HFF-Myc (cell line): ENCODE results near the gene OTOG.

ENCODE experiments used
- DNase-seq: peaks from one replicate; pipeline ENCODE4 v3.0.0-alpha.2; 2011; ENCODE audit warnings: low read depth; ENCODE audit errors: extremely low read depth
- H3K4me3 ChIP-seq: replicated peaks from 2 replicates; pipeline ENCODE4 v1.5.1; 2011; ENCODE audit warnings: low read depth, mild to moderate bottlenecking, control low read depth, low read length
- CTCF ChIP-seq: IDR thresholded peaks from 2 replicates; pipeline ENCODE4 v1.5.1; 2012; ENCODE audit warnings: mild to moderate bottlenecking, low read depth, low read length, control low read depth; ENCODE audit errors: missing control alignments

The OTOG gene

DNA sequence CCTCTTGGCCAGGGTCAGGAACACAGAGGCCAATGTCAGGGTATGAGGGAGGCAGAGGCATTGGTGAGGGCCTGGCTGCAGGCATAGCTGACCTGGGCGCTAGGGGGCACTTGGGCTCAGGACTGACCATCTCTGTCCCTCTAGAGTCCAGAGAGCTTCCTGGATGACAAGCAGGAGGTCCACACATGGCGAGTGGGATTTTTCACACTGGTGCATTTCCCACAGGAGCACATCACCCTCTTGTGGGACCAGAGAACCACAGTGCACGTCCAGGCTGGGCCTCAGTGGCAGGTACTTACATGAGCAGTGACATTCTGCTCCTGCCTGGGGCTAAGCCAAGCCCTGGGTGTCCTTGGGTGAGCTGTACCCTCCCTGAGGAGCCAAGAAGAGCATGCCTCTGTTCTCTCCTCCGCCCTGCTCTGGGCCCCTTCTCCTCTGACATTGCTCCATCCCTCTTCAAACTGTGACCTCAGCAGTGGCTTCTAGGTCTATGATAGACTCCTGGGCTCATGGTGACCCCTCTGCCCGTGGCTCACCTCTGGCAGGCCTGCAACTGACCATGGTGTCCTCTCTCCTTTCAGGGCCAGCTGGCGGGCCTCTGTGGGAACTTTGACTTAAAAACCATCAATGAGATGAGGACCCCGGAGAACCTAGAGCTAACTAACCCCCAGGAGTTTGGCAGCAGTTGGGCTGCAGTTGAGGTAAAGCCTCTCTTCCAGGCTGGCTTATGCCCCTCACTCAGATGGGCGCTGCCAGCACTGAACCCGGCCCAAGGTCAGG lies 46.6 kb downstream of the OTOG start:
- no peak for DNase-seq
- no peak for TF ChIP-seq CTCF
- no peak overlapping the region for H3K4me3 ChIP-seq

GRCh38 chr11:17594686-17595192 lies 47.7 kb downstream of the OTOG start:
- no peak for DNase-seq
- TF ChIP-seq CTCF, result no peak
- H3K4me3 ChIP-seq, result no peak overlapping the region

GRCh38 chr11:17595526-17596309 lies 48.7 kb downstream of the OTOG start:
- no peak overlapping the region for H3K4me3 ChIP-seq
- no peak for TF ChIP-seq CTCF
- no peak for DNase-seq

DNA sequence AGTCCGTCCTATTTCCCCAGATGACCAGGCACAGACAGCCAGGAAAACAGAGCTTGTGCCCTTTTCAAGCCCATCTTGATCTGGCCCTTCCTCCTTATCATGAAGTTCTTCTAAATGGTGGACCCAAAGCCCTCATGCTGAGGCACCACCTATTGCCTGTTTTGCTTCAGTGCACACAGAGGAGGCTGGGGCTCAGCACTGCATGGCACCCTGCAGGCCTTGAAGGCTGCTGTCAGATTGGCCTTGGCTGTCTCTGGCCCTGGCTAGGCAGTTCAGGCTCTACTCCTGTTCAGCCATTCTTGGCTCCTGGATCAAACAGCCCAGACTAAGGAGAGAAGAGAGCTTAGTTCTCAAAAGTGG lies 49.2 kb downstream of the OTOG start:
- no peak overlapping the region for H3K4me3 ChIP-seq
- no peak for DNase-seq
- no peak for TF ChIP-seq CTCF

- no peak overlapping the region for H3K4me3 ChIP-seq
- DNase-seq, result no peak
- no peak for TF ChIP-seq CTCF
Measured at GRCh38 chr11:17596711-17597110, 49.7 kb downstream of the OTOG start.

DNA sequence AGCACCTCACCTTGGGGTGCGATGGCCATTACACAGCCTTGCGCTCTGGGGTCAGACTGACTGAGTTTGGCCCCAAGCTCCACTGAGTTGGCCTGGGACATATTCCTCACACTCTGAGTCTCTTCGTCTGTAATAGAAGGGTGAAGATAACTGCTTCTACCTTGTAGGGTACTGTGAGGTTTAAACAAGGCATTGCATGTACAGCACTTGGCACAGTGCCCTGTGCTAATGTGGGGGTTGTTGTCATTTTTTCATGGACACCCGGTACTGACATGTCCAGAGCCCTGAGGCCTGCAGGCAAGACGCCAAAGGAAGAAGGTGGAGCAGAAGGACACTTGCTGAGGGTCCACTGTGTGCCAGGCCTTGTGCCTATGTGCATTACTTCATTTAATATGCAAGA lies 50.7 kb downstream of the OTOG start:
- DNase-seq, result no peak
- no peak overlapping the region for H3K4me3 ChIP-seq
- no peak for TF ChIP-seq CTCF
